Keratinocyte (primary cell): ENCODE results near the gene KRT31. TPM values are rescaled to one million over a fixed set of nuclear protein-coding genes. Genes with fewer than 3 reads are reported as not detected.

Experiments used
- DNase-seq: peaks from one replicate; pipeline ENCODE4 v3.0.0-alpha.2; 2011; ENCODE audit warnings: low read depth, missing footprints, low spot score
- FAIRE-seq: peaks from 2 replicates; lab custom pipeline; 2011; peaks lifted over from hg19 to GRCh38; lab: Jason Lieb, UNC
- H2AFZ ChIP-seq: 2 replicates; pipeline ENCODE4 v1.6.0; 2012; ENCODE audit warnings: low read length, control low read depth, inconsistent platforms; ENCODE audit not compliant: control insufficient read depth
- H3K27ac ChIP-seq: 2 replicates; pipeline ENCODE4 v1.5.1; 2011; ENCODE audit warnings: low read length; ENCODE audit not compliant: control insufficient read depth, insufficient read depth
- H3K27me3 ChIP-seq: 3 replicates; pipeline ENCODE4 v1.6.0; 2011; ENCODE audit warnings: low read length; ENCODE audit not compliant: control insufficient read depth, insufficient read depth; ENCODE audit errors: extremely low read depth
- H3K36me3 ChIP-seq, 2 experiments: 2 replicates in 1 of 2; 3 replicates in 1 of 2; pipeline ENCODE4 v1.5.1; 2011; ENCODE audit warnings: low read length in 2 of 2, mild to moderate bottlenecking in 1 of 2; ENCODE audit not compliant: control insufficient read depth in 2 of 2, insufficient read depth in 2 of 2; ENCODE audit errors: extremely low read depth in 1 of 2
- H3K4me1 ChIP-seq: 3 replicates; pipeline ENCODE4 v1.5.1; 2011; ENCODE audit warnings: low read length; ENCODE audit not compliant: control insufficient read depth, insufficient read depth; ENCODE audit errors: extremely low read depth
- H3K4me2 ChIP-seq: 3 replicates; pipeline ENCODE4 v1.6.0; 2011; ENCODE audit warnings: low read depth, low read length; ENCODE audit not compliant: control insufficient read depth, insufficient read depth; ENCODE audit errors: extremely low read depth
- H3K4me3 ChIP-seq, 3 experiments: fragments of 200-600 bp in 1 of 3; sonication (generic) in 1 of 3; 2 replicates in 2 of 3; 3 replicates in 1 of 3; pipeline ENCODE4 v1.5.1; 2011 to 2016; ENCODE audit warnings: low read length in 3 of 3, mild to moderate bottlenecking in 3 of 3, control low read depth in 2 of 3, inconsistent platforms in 1 of 3, low read depth in 1 of 3, mixed read lengths in 1 of 3, mixed run types in 1 of 3, moderate library complexity in 1 of 3; ENCODE audit not compliant: control insufficient read depth in 2 of 3, insufficient read depth in 2 of 3; ENCODE audit errors: extremely low read depth in 1 of 3
- H3K79me2 ChIP-seq: 2 replicates; pipeline ENCODE4 v1.6.0; 2012; ENCODE audit warnings: low read length; ENCODE audit not compliant: control insufficient read depth, insufficient read depth
- H3K9ac ChIP-seq: 3 replicates; pipeline ENCODE4 v1.6.0; 2011; ENCODE audit warnings: low read length; ENCODE audit not compliant: control insufficient read depth, insufficient read depth; ENCODE audit errors: extremely low read depth
- H3K9me1 ChIP-seq: 3 replicates; pipeline ENCODE4 v1.6.0; 2011; ENCODE audit warnings: low read length; ENCODE audit not compliant: control insufficient read depth, insufficient read depth; ENCODE audit errors: extremely low read depth
- H3K9me3 ChIP-seq: 2 replicates; pipeline ENCODE4 v1.5.1; 2012; ENCODE audit warnings: low read depth, low read length; ENCODE audit not compliant: control insufficient read depth
- H4K20me1 ChIP-seq: 3 replicates; pipeline ENCODE4 v1.6.0; 2011; ENCODE audit warnings: low read length; ENCODE audit not compliant: control insufficient read depth, insufficient read depth; ENCODE audit errors: extremely low read depth
- EZH2 ChIP-seq: IDR thresholded peaks from one replicate; pipeline ENCODE4 v1.6.1; 2012; ENCODE audit warnings: inconsistent platforms, mild to moderate bottlenecking, low read length, moderate library complexity
- dilution Hi-C: fragments of 300-500 bp; cut with MboI; formaldehyde crosslinking; loops from one replicate; pipeline ENCODE4 v1.7.0; 2020; ENCODE audit warnings: low sequenced_read_pairs; ENCODE audit not compliant: extremely low pct_ligation_motif_present
- polyA plus RNA-seq, 5 experiments: library from polyadenylated mRNA; depleted of rRNA in 3 of 5; stranded (reverse) in 3 of 5; stranded (forward) in 1 of 5; unstranded in 1 of 5; fragments of >200 nt; gene quantifications; 1 replicate in 1 of 5; 2 replicates in 3 of 5; 3 replicates in 1 of 5; pipeline versions ENCODE4 v1.2.1 to v1.2.3, GENCODE V29; 2011 to 2012; ENCODE audit warnings: missing spikeins in 2 of 5, low read depth in 1 of 5, low replicate concordance in 1 of 5
- TF ChIP-seq, protein P1 (sequence below), 3 experiments: IDR thresholded peaks in 1 of 3; conservative IDR thresholded peaks in 1 of 3; optimal IDR thresholded peaks in 1 of 3; 2 replicates in 2 of 3; 3 replicates in 1 of 3; pipeline versions ENCODE3 to v1.5.1; 2011; ENCODE audit warnings: low read length in 3 of 3, mild to moderate bottlenecking in 3 of 3, moderate library complexity in 2 of 3, control low read depth in 1 of 3, inconsistent platforms in 1 of 3; ENCODE audit not compliant: insufficient read depth in 2 of 3; ENCODE audit errors: extremely low read depth in 1 of 3

KRT31 gene
- polyA plus RNA-seq, 1 donor (not counting 4 experiments of a cell fraction or from before 2014, with no cell fraction given): 24.9 TPM

DNA sequence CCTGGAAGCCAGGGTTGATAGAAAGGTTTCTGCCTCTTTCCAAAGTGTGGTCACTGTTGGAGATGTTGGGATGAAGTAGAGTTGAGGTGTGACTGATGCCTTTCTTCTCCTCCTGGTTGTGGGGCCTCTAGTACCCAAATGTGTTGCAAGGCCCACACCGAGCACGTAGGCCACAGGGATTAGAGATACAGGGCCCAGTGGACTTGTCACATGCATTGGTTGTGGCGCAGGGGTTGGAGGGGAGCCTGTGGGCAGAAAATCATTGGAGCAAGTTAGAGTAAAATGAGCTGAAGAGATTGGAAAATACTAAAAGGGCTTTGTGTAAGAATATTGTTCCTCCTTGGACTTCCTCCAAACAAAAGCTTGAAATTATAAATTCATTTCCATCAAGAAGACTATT, 51.4 kb downstream of the KRT31 start:
- H3K4me2 ChIP-seq: no peak overlapping the region
- no peak overlapping the region for H3K9ac ChIP-seq
- no peaks in the 10 kb centered on the region for H3K27me3 ChIP-seq
- H3K9me3 ChIP-seq: no peaks in the 10 kb centered on the region
- DNase-seq: no peak
- dilution Hi-C loops: no loop called here
- H2AFZ ChIP-seq: no peak overlapping the region
- TF ChIP-seq, protein P1, sequence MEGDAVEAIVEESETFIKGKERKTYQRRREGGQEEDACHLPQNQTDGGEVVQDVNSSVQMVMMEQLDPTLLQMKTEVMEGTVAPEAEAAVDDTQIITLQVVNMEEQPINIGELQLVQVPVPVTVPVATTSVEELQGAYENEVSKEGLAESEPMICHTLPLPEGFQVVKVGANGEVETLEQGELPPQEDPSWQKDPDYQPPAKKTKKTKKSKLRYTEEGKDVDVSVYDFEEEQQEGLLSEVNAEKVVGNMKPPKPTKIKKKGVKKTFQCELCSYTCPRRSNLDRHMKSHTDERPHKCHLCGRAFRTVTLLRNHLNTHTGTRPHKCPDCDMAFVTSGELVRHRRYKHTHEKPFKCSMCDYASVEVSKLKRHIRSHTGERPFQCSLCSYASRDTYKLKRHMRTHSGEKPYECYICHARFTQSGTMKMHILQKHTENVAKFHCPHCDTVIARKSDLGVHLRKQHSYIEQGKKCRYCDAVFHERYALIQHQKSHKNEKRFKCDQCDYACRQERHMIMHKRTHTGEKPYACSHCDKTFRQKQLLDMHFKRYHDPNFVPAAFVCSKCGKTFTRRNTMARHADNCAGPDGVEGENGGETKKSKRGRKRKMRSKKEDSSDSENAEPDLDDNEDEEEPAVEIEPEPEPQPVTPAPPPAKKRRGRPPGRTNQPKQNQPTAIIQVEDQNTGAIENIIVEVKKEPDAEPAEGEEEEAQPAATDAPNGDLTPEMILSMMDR (optimal IDR thresholded peaks at IDR 0.05 in 1 of 3, IDR thresholded peaks at IDR 0.05 in 1 of 3, conservative IDR thresholded peaks at IDR 0.05 in 1 of 3; ENCODE audit: extremely low read depth in 1 of 3, insufficient read depth in 2 of 3, low read length in 3 of 3): no peak
- TF ChIP-seq EZH2: no peak
- no peak overlapping the region for H3K27ac ChIP-seq
- H3K9me1 ChIP-seq: no peaks in the 10 kb centered on the region
- H3K36me3 ChIP-seq: no peaks in the 10 kb centered on the region
- H3K4me3 ChIP-seq: no peak overlapping the region
- peaks cover 20% of the 10 kb centered on the region for H3K4me1 ChIP-seq
- no peaks in the 10 kb centered on the region for H3K79me2 ChIP-seq
- FAIRE-seq: no peak
- H4K20me1 ChIP-seq: no peaks in the 10 kb centered on the region

Other genes with a start within 250 kb of the KRT31 start
- gene KRTAP4-5, start 247.8 kb downstream of the KRT31 start, polyA plus RNA-seq: not detected in 3 replicates
- gene KRTAP4-4, start 236.9 kb downstream of the KRT31 start, polyA plus RNA-seq: not detected in 3 replicates
- gene KRTAP4-3, start 229.4 kb downstream of the KRT31 start, polyA plus RNA-seq: not detected in 3 replicates
- not detected in 3 replicates for gene KRTAP4-2, start 219.4 kb downstream of the KRT31 start, polyA plus RNA-seq
- gene KRTAP4-1, start 212.7 kb downstream of the KRT31 start, polyA plus RNA-seq: not detected in 3 replicates
- gene KRTAP9-1, start 207.7 kb downstream of the KRT31 start, polyA plus RNA-seq: not detected in 3 replicates
- gene KRTAP9-2, start 171.0 kb downstream of the KRT31 start, polyA plus RNA-seq: not detected in 3 replicates
- not detected in 3 replicates for gene KRTAP9-3, start 165.2 kb downstream of the KRT31 start, polyA plus RNA-seq
- gene KRTAP9-8, start 159.6 kb downstream of the KRT31 start, polyA plus RNA-seq: not detected in 3 replicates
- gene KRTAP9-4, start 147.9 kb downstream of the KRT31 start, polyA plus RNA-seq: not detected in 3 replicates
- gene KRTAP9-9, start 142.2 kb downstream of the KRT31 start, polyA plus RNA-seq: not detected in 3 replicates
- not detected in 3 replicates for gene KRTAP9-6, start 132.2 kb downstream of the KRT31 start, polyA plus RNA-seq
- not detected in 3 replicates for gene KRTAP9-7, start 121.9 kb downstream of the KRT31 start, polyA plus RNA-seq
- not detected in 3 replicates for gene KRTAP29-1, start 94.8 kb downstream of the KRT31 start, polyA plus RNA-seq
- gene KRTAP16-1, start 88.3 kb downstream of the KRT31 start, polyA plus RNA-seq: not detected in 3 replicates
- gene KRTAP17-1, start 81.9 kb downstream of the KRT31 start, polyA plus RNA-seq: not detected in 3 replicates
- 0.14 TPM in 1 of 3 replicates, not detected in the others for gene KRT33A, start 46.8 kb downstream of the KRT31 start, polyA plus RNA-seq
- gene KRT33B, start 27.8 kb downstream of the KRT31 start, polyA plus RNA-seq: 0.18 to 0.33 TPM (median 0.21 TPM) in 3 replicates
- 4.4 to 4.8 TPM (median 4.6 TPM) in 3 replicates for gene KRT34, start 15.3 kb downstream of the KRT31 start, polyA plus RNA-seq
- 0.03 to 0.08 TPM (median 0.04 TPM) in 3 replicates for gene KRT37, start 27.0 kb upstream of the KRT31 start, polyA plus RNA-seq
- not detected in 3 replicates for gene KRT38, start 43.4 kb upstream of the KRT31 start, polyA plus RNA-seq
- 0.03 TPM in 1 of 3 replicates, not detected in the others for gene KRT32, start 69.8 kb upstream of the KRT31 start, polyA plus RNA-seq
- gene KRT35, start 83.5 kb upstream of the KRT31 start, polyA plus RNA-seq: not detected in 3 replicates
- not detected in 3 replicates for gene KRT36, start 92.3 kb upstream of the KRT31 start, polyA plus RNA-seq
- 15.2 to 46.6 TPM (median 24.0 TPM) in 3 replicates for gene KRT13, start 108.0 kb upstream of the KRT31 start, polyA plus RNA-seq
- gene KRT15, start 121.3 kb upstream of the KRT31 start, polyA plus RNA-seq: 505 to 838 TPM (median 729 TPM) in 3 replicates
- gene KRT19, start 130.7 kb upstream of the KRT31 start, polyA plus RNA-seq: 29.7 to 60.4 TPM (median 35.5 TPM) in 3 replicates
- 0.85 to 1.6 TPM (median 1.5 TPM) in 3 replicates for gene KRT9, start 174.5 kb upstream of the KRT31 start, polyA plus RNA-seq
- 26,041 to 32,523 TPM (median 29,603 TPM) in 3 replicates for gene KRT14, start 189.3 kb upstream of the KRT31 start, polyA plus RNA-seq
- 1,163 to 4,746 TPM (median 1,851 TPM) in 3 replicates for gene KRT16, start 215.2 kb upstream of the KRT31 start, polyA plus RNA-seq
- 6,440 to 12,579 TPM (median 8,666 TPM) in 3 replicates for gene KRT17, start 227.0 kb upstream of the KRT31 start, polyA plus RNA-seq